ENCODE data around the gene HABP2. TPM values are rescaled to one million over a fixed set of nuclear protein-coding genes. Genes with fewer than 3 reads are reported as not detected.
A peak's percentile ranks its signal among the peaks of the same experiment; 100 is the strongest.

HABP2 gene
- total RNA-seq, 1 donor from 2014 or later = not detected

DNA sequence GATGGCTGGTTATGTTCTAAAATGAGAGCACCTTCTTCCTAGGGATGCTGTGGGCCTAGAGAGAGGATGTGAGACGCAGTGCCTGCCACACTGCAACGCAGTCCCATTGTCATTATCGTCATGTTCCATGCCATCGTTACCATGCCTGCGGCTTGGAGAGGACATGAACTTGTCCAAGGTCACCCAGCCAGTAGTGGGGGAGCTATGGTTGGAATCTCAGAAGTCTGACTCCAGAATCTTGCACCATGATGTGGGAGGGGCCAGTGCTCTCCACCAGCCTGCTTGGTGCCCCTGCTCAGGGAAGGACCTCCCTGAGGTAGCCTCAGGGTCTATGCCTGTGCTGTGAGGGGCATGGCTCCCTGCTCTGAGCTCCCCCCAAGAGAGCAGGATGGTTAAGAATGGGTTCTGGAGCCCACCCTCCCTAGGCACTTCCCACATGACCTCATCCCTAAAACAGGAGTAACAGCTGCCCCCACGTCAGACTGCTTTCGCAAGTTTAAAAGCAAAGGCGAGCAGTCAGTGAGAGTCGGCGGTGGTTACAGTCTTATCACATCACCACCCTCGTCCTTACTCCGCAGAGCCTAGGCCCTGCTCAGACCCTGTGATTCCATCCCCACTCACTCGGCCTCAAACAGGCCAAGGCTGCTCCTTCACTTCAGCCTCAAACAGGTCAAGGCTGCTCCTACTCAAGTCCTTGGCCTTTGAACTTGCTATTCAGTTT is 50.4 kb downstream of the HABP2 start:
- FAIRE-seq = peak; percentile 60
- TF ChIP-seq, protein P1, sequence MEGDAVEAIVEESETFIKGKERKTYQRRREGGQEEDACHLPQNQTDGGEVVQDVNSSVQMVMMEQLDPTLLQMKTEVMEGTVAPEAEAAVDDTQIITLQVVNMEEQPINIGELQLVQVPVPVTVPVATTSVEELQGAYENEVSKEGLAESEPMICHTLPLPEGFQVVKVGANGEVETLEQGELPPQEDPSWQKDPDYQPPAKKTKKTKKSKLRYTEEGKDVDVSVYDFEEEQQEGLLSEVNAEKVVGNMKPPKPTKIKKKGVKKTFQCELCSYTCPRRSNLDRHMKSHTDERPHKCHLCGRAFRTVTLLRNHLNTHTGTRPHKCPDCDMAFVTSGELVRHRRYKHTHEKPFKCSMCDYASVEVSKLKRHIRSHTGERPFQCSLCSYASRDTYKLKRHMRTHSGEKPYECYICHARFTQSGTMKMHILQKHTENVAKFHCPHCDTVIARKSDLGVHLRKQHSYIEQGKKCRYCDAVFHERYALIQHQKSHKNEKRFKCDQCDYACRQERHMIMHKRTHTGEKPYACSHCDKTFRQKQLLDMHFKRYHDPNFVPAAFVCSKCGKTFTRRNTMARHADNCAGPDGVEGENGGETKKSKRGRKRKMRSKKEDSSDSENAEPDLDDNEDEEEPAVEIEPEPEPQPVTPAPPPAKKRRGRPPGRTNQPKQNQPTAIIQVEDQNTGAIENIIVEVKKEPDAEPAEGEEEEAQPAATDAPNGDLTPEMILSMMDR (IDR thresholded peaks at IDR 0.05; ENCODE audit: insufficient read depth, low read length, severe bottlenecking) = no peak
- no peak for DNase-seq (ENCODE audit: low read depth)
- no peaks in the 10 kb centered on the region for H3K36me3 ChIP-seq (ENCODE audit: control insufficient read depth, insufficient read depth, low read length)
- no peaks in the 10 kb centered on the region for H3K27me3 ChIP-seq (ENCODE audit: control insufficient read depth, insufficient read depth, low read length)
- H3K4me3 ChIP-seq (ENCODE audit: low read depth, low read length) = no peak overlapping the region

DNA sequence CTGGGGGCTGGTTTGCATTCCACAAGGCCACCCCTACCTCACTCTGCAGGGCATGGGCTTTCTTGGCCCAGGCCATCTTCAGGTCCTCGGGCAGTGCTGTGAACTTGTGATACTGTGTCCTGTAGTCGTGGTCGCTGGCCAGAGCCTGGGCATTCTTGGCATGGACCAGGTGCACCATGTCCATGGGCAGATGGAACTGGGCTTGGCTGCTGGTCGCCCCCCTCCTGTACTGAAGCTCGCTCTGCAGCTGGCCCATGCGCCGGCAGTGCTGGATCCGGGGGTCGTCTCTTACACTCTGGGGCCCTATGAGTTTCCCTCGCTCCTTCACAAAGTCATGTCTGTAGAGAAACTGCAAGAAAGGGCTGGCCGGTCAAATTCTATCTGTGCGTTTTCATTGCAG is 51.7 kb downstream of the HABP2 start:
- Histone ChIP-seq H3K4me3 (ENCODE audit: low read depth, low read length) (no peak overlapping the region), H3K36me3 (ENCODE audit: control insufficient read depth, insufficient read depth, low read length) (no peaks in the 10 kb centered on the region), H3K27me3 (ENCODE audit: control insufficient read depth, insufficient read depth, low read length) (no peaks in the 10 kb centered on the region)
- no peak for DNase-seq (ENCODE audit: low read depth)
- TF ChIP-seq, protein P1 (IDR thresholded peaks at IDR 0.05; ENCODE audit: insufficient read depth, low read length, severe bottlenecking) = no peak
- FAIRE-seq = peak; percentile 79

DNA sequence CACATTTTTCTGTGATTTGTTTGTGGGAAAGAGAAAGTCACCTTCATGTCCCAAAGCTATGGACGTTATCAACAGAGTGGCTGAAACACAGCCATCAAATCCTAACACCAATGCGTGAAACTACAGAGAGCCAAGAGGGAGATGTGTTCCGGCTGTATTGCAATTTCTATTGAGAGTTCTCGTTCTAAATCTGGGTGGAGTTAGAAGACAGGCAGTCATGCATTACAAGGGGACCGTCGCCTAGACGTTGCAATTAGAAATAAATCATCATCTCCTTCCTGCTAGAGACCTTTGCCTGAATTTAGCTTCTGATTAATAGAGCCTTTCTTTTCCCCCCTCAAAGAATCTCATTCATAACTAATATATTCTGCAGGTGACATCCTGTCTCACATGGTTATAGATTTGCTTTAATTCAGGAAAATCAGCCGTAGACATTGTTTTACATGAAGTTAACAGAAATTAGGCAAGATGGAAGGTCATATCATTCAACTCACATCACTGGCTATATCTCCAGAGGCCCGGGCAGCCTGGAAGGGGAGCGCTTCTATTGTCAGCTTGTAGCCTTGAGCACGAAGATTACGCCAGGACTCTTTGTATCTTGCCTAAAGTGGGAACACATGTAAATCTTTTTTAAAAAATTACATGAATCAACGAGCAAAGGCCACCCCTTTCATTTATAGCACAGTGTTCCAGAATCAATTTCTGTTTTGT is 52.6 kb downstream of the HABP2 start:
- H3K27me3 ChIP-seq (ENCODE audit: control insufficient read depth, insufficient read depth, low read length) = no peaks in the 10 kb centered on the region
- TF ChIP-seq, protein P1 (IDR thresholded peaks at IDR 0.05; ENCODE audit: insufficient read depth, low read length, severe bottlenecking) = no peak
- no peak overlapping the region for H3K4me3 ChIP-seq (ENCODE audit: low read depth, low read length)
- H3K36me3 ChIP-seq (ENCODE audit: control insufficient read depth, insufficient read depth, low read length) = no peaks in the 10 kb centered on the region
- FAIRE-seq (no peak), DNase-seq (ENCODE audit: low read depth) (no peak)

DNA sequence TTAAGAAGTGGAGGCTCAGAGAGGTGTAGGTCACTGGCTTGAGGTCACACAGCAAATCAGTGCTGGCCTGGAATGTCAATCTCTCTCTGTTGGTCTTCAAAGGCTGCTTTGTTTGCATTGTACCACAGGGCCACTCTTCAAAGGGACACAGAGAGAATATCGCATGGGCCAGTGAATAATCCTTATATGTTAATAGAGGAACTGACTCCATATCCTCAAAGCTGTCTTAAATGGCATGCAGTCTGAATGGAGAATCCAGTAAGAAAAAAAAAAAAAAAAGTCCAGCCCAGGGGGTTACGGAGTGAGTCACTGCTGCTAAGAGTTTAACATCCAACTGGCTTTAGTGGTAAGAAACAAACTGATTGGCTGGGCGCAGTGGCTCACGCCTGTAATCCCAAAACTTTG is 56.9 kb downstream of the HABP2 start:
- TF ChIP-seq, protein P1 (IDR thresholded peaks at IDR 0.05; ENCODE audit: insufficient read depth, low read length, severe bottlenecking) = no peak
- Histone ChIP-seq H3K36me3 (ENCODE audit: control insufficient read depth, insufficient read depth, low read length) (no peaks in the 10 kb centered on the region), H3K4me3 (ENCODE audit: low read depth, low read length) (no peak overlapping the region), H3K27me3 (ENCODE audit: control insufficient read depth, insufficient read depth, low read length) (no peaks in the 10 kb centered on the region)
- peak; percentile 7 for DNase-seq (ENCODE audit: low read depth)
- FAIRE-seq = no peak

DNA sequence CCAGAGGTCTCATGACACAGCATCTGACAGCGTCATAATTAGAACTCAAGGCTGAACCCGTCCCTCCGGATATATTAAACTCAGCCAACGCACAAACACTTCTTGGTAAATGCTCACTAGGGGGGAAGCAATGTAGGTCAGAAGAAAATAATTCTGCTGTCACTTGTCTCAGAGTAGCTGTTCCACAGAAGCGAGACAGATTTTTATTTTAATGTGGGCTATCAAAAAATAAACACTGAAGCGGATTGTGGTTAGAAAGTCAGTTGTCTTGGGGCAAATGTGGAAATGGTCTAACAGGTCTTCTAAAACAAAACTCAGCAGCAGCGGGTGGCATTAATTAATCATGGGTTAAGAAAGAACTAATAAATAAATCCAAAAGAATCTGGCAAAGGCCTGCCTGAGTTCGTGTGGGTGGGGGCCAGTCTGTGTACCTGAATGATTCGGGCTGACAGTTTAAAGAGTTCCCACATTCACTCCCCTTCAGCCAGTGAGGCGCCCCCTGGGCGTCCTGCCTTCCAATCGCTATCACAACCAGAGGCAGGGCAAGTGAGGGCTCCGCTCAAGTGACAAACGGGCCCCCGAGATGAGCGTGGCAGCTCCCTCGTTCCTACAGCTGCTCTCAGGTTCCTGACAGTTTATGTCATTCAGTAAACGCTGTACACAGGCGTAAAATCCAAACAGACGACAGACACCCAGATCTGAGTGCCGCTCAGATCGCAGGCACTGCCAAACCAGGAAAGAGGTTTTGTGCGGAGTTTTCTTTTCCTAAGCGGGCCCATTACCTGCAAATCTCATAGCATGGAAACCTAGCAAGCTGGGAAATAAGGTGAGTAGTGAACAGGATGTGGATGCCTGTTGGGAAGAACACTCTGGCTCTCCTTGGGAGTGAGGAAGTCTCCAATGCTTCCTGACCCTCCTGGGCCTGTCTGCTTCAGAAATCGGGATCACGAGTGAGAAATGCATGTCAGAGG is 58.1 kb downstream of the HABP2 start:
- Histone ChIP-seq H3K27me3 (ENCODE audit: control insufficient read depth, insufficient read depth, low read length) (no peaks in the 10 kb centered on the region), H3K4me3 (ENCODE audit: low read depth, low read length) (no peak overlapping the region), H3K36me3 (ENCODE audit: control insufficient read depth, insufficient read depth, low read length) (no peaks in the 10 kb centered on the region)
- FAIRE-seq (no peak), DNase-seq (ENCODE audit: low read depth) (no peak)
- TF ChIP-seq, protein P1 (IDR thresholded peaks at IDR 0.05; ENCODE audit: insufficient read depth, low read length, severe bottlenecking) = no peak
